ENCODE measurements around the gene CEP164. TPM values are rescaled to one million over a fixed set of nuclear protein-coding genes. Genes with fewer than 3 reads are reported as not detected.
A peak's percentile ranks its signal among the peaks of the same experiment; 100 is the strongest.

CEP164 gene
- total RNA-seq, 1 experiment from 2014 or later = 13.3 TPM

DNA sequence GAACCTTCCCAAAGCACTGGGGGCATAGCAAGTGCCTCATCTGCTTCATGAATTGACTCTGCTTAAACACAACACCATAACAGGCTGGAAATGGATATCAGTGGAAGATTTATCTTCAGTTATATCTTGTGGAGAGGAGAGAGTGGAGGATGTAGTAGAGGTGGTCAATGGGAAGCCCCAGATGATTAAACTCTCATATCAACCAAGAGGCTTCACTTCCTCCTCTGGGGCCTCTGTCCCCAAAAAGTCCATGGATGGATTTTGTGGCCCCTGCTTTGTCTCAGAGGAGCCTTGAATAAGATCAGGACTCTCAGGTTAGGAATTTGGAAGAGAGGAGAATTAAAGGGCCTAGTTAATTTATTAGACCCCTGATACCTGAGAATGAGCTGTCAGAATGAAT lies 106.1 kb downstream of the CEP164 start:
- no peak overlapping the region for H2AFZ ChIP-seq (ENCODE audit: low read length)
- H3K4me1 ChIP-seq (ENCODE audit: low read length) = peaks cover 4% of the 10 kb centered on the region; the same call in 1 of the 2 replicates
- no peaks in the 10 kb centered on the region for H4K20me1 ChIP-seq (ENCODE audit: insufficient read depth, low read depth, low read length)
- H3K4me3 ChIP-seq (ENCODE audit: low read length) = no peak overlapping the region
- no peak for DNase-seq
- H3K79me2 ChIP-seq (ENCODE audit: low read length) = no peaks in the 10 kb centered on the region
- no peaks in the 10 kb centered on the region for H3K9me2 ChIP-seq (replicated peaks; ENCODE audit: insufficient read depth, low read length)
- no peaks in the 10 kb centered on the region for H3K9me3 ChIP-seq (ENCODE audit: low read length)
- no peaks in the 10 kb centered on the region for H3K27me3 ChIP-seq (ENCODE audit: low read length)
- H3K36me3 ChIP-seq (ENCODE audit: insufficient read depth, low read length) = no peaks in the 10 kb centered on the region
- H3K27ac ChIP-seq (ENCODE audit: low read length) = no peak overlapping the region
- no peak overlapping the region for H3K9ac ChIP-seq (ENCODE audit: low read length)
- H3K4me2 ChIP-seq (ENCODE audit: low read depth, low read length, poor library complexity, severe bottlenecking) = no peak overlapping the region

GRCh38 chr11:117434481-117434880 lies 106.8 kb downstream of the CEP164 start:
- no peak overlapping the region for H3K4me3 ChIP-seq (ENCODE audit: low read length)
- H3K27me3 ChIP-seq (ENCODE audit: low read length) = no peaks in the 10 kb centered on the region
- no peaks in the 10 kb centered on the region for H4K20me1 ChIP-seq (ENCODE audit: insufficient read depth, low read depth, low read length)

GRCh38 chr11:117435326-117435725 lies 107.7 kb downstream of the CEP164 start:
- Histone ChIP-seq H2AFZ (ENCODE audit: low read length) (no peak overlapping the region), H3K9me2 (replicated peaks; ENCODE audit: insufficient read depth, low read length) (no peaks in the 10 kb centered on the region), H3K4me1 (ENCODE audit: low read length) (no peaks in the 10 kb centered on the region), H4K20me1 (ENCODE audit: insufficient read depth, low read depth, low read length) (no peaks in the 10 kb centered on the region), H3K27me3 (ENCODE audit: low read length) (no peaks in the 10 kb centered on the region), H3K4me2 (ENCODE audit: low read depth, low read length, poor library complexity, severe bottlenecking) (no peak overlapping the region), H3K79me2 (ENCODE audit: low read length) (no peaks in the 10 kb centered on the region), H3K36me3 (ENCODE audit: insufficient read depth, low read length) (no peaks in the 10 kb centered on the region), H3K27ac (ENCODE audit: low read length) (no peak overlapping the region), H3K9ac (ENCODE audit: low read length) (no peak overlapping the region), H3K9me3 (ENCODE audit: low read length) (no peaks in the 10 kb centered on the region), H3K4me3 (ENCODE audit: low read length) (no peak overlapping the region)
- DNase-seq = no peak

More at GRCh38 chr11:117434481-117434880, 106.8 kb downstream of the CEP164 start:
- Histone ChIP-seq H3K36me3 (ENCODE audit: insufficient read depth, low read length) (no peaks in the 10 kb centered on the region), H3K4me2 (ENCODE audit: low read depth, low read length, poor library complexity, severe bottlenecking) (no peak overlapping the region), H3K9ac (ENCODE audit: low read length) (no peak overlapping the region), H3K4me1 (ENCODE audit: low read length) (peaks cover 4% of the 10 kb centered on the region; the same call in 1 of the 2 replicates), H3K27ac (ENCODE audit: low read length) (no peak overlapping the region), H3K79me2 (ENCODE audit: low read length) (no peaks in the 10 kb centered on the region), H3K9me2 (replicated peaks; ENCODE audit: insufficient read depth, low read length) (no peaks in the 10 kb centered on the region), H3K9me3 (ENCODE audit: low read length) (no peaks in the 10 kb centered on the region), H2AFZ (ENCODE audit: low read length) (no peak overlapping the region)
- DNase-seq = no peak

GRCh38 chr11:117437041-117437790 lies 109.6 kb downstream of the CEP164 start:
- no peak overlapping the region for H3K4me3 ChIP-seq (ENCODE audit: low read length)
- H2AFZ ChIP-seq (ENCODE audit: low read length) = no peak overlapping the region
- H3K36me3 ChIP-seq (ENCODE audit: insufficient read depth, low read length) = no peaks in the 10 kb centered on the region
- no peaks in the 10 kb centered on the region for H3K27me3 ChIP-seq (ENCODE audit: low read length)
- H3K9me3 ChIP-seq (ENCODE audit: low read length) = no peaks in the 10 kb centered on the region
- H3K9me2 ChIP-seq (replicated peaks; ENCODE audit: insufficient read depth, low read length) = no peaks in the 10 kb centered on the region
- no peaks in the 10 kb centered on the region for H3K79me2 ChIP-seq (ENCODE audit: low read length)
- no peaks in the 10 kb centered on the region for H4K20me1 ChIP-seq (ENCODE audit: insufficient read depth, low read depth, low read length)
- no peaks in the 10 kb centered on the region for H3K4me1 ChIP-seq (ENCODE audit: low read length)
- DNase-seq = no peak
- H3K9ac ChIP-seq (ENCODE audit: low read length) = no peak overlapping the region
- no peak overlapping the region for H3K27ac ChIP-seq (ENCODE audit: low read length)
- no peak overlapping the region for H3K4me2 ChIP-seq (ENCODE audit: low read depth, low read length, poor library complexity, severe bottlenecking)

DNA sequence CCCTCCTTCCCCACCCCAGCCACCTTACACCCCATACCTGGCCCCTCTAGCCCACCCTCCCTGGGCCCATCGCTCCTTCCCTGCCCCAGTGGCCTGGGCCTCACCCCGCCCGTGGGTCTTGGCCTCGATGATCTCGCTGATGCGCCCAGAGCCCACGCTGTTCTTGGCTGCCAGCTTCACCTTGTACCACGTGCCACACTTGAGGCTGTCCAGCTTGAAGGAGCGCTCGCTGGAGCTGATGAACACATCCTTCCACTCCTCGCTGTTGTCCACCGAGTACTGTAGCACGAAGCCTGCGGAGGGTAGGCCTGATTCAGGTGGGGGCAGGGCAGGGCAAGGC lies 110.1 kb downstream of the CEP164 start:
- DNase-seq = no peak
- no peak overlapping the region for H3K4me2 ChIP-seq (ENCODE audit: low read depth, low read length, poor library complexity, severe bottlenecking)
- no peaks in the 10 kb centered on the region for H3K36me3 ChIP-seq (ENCODE audit: insufficient read depth, low read length)
- no peak overlapping the region for H3K4me3 ChIP-seq (ENCODE audit: low read length)
- H3K9me2 ChIP-seq (replicated peaks; ENCODE audit: insufficient read depth, low read length) = no peaks in the 10 kb centered on the region
- no peaks in the 10 kb centered on the region for H3K9me3 ChIP-seq (ENCODE audit: low read length)
- H3K27ac ChIP-seq (ENCODE audit: low read length) = no peak overlapping the region
- H3K9ac ChIP-seq (ENCODE audit: low read length) = no peak overlapping the region
- no peaks in the 10 kb centered on the region for H3K4me1 ChIP-seq (ENCODE audit: low read length)
- H3K27me3 ChIP-seq (ENCODE audit: low read length) = no peaks in the 10 kb centered on the region
- no peaks in the 10 kb centered on the region for H4K20me1 ChIP-seq (ENCODE audit: insufficient read depth, low read depth, low read length)
- H3K79me2 ChIP-seq (ENCODE audit: low read length) = no peaks in the 10 kb centered on the region
- no peak overlapping the region for H2AFZ ChIP-seq (ENCODE audit: low read length)

GRCh38 chr11:117438371-117439000 lies 110.8 kb downstream of the CEP164 start:
- no peaks in the 10 kb centered on the region for H3K27me3 ChIP-seq (ENCODE audit: low read length)
- H3K4me1 ChIP-seq (ENCODE audit: low read length) = no peaks in the 10 kb centered on the region
- no peaks in the 10 kb centered on the region for H3K36me3 ChIP-seq (ENCODE audit: insufficient read depth, low read length)
- DNase-seq = no peak
- H3K9ac ChIP-seq (ENCODE audit: low read length) = no peak overlapping the region
- no peak overlapping the region for H3K4me3 ChIP-seq (ENCODE audit: low read length)
- no peaks in the 10 kb centered on the region for H3K9me3 ChIP-seq (ENCODE audit: low read length)
- no peak overlapping the region for H3K27ac ChIP-seq (ENCODE audit: low read length)
- no peak overlapping the region for H3K4me2 ChIP-seq (ENCODE audit: low read depth, low read length, poor library complexity, severe bottlenecking)
- no peak overlapping the region for H2AFZ ChIP-seq (ENCODE audit: low read length)
- no peaks in the 10 kb centered on the region for H3K9me2 ChIP-seq (replicated peaks; ENCODE audit: insufficient read depth, low read length)
- no peaks in the 10 kb centered on the region for H3K79me2 ChIP-seq (ENCODE audit: low read length)
- no peaks in the 10 kb centered on the region for H4K20me1 ChIP-seq (ENCODE audit: insufficient read depth, low read depth, low read length)

- Histone ChIP-seq H3K9me2 (replicated peaks; ENCODE audit: insufficient read depth, low read length) (no peaks in the 10 kb centered on the region), H2AFZ (ENCODE audit: low read length) (no peak overlapping the region), H3K4me1 (ENCODE audit: low read length) (no peaks in the 10 kb centered on the region), H3K79me2 (ENCODE audit: low read length) (no peaks in the 10 kb centered on the region), H3K27me3 (ENCODE audit: low read length) (no peaks in the 10 kb centered on the region), H3K4me2 (ENCODE audit: low read depth, low read length, poor library complexity, severe bottlenecking) (no peak overlapping the region), H3K27ac (ENCODE audit: low read length) (no peak overlapping the region), H3K9me3 (ENCODE audit: low read length) (no peaks in the 10 kb centered on the region), H4K20me1 (ENCODE audit: insufficient read depth, low read depth, low read length) (no peaks in the 10 kb centered on the region), H3K4me3 (ENCODE audit: low read length) (no peak overlapping the region), H3K36me3 (ENCODE audit: insufficient read depth, low read length) (no peaks in the 10 kb centered on the region), H3K9ac (ENCODE audit: low read length) (no peak overlapping the region)
- DNase-seq = peak; percentile 44
These were observed 111.6 kb downstream of the CEP164 start for GRCh38 chr11:117439256-117439655.

DNA sequence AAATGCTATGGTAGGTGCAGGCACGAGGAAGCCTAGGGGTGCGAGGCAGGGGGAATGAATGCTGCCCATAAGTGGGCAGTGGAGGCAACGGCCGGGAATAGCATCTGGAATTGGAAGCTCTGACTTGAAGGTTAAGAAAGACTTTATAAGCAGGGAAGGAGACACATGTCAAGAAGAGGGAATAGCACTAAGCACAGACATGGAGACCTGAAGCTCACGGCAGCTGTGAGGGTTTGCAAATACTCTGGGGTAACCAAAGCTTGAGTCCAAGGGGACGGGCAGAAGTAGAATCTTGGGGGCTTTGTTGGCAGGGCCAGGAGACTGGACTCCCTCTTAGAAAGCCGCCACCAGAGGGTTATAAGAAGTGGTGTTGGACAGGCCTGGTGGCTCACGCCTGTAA lies 112.6 kb downstream of the CEP164 start:
- Histone ChIP-seq H3K27me3 (ENCODE audit: low read length) (no peaks in the 10 kb centered on the region), H3K27ac (ENCODE audit: low read length) (no peak overlapping the region), H3K9ac (ENCODE audit: low read length) (no peak overlapping the region), H3K9me3 (ENCODE audit: low read length) (no peaks in the 10 kb centered on the region), H3K4me3 (ENCODE audit: low read length) (no peak overlapping the region), H2AFZ (ENCODE audit: low read length) (no peak overlapping the region), H3K9me2 (replicated peaks; ENCODE audit: insufficient read depth, low read length) (no peaks in the 10 kb centered on the region), H3K79me2 (ENCODE audit: low read length) (no peaks in the 10 kb centered on the region), H3K4me1 (ENCODE audit: low read length) (no peaks in the 10 kb centered on the region), H4K20me1 (ENCODE audit: insufficient read depth, low read depth, low read length) (no peaks in the 10 kb centered on the region), H3K4me2 (ENCODE audit: low read depth, low read length, poor library complexity, severe bottlenecking) (no peak overlapping the region), H3K36me3 (ENCODE audit: insufficient read depth, low read length) (no peaks in the 10 kb centered on the region)
- no peak for DNase-seq
